ENCODE results near the gene KLF16.

KLF16 gene

DNA sequence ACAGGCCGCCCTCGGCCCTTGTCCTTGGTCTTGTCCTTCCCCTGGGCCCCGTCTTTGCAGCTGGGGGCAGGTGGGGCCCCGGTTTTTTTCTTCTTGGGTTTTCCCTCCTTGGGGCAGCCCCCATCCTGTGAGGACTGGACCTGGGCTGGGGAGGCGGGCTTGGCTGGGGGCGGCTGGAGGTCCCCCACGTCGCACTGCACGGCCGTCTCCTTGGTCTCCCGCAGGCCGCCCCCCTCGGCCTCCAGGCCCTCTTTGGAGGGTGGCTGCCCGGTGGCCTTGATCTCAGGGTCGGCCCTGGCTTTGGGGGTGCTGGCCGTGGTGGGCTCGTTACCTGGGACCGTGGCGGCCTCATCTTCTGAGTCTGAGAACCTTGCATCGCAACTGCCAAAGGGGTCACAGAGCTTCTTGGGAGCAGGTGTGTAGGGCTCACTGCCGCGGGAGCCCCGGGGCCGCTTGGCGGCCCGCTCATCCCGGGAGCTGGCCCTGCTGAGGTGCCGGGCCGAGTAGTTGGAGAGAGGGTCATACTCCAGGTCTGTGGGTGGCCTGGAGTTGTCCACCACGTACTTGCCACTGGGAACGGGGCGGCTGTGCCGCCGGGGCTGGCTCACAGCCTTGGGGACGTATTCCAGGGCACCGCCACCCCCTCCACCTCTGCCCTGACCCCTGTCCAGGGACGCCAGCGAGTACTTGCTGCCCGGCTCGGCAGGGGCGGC lies 35.7 kb downstream of the KLF16 start:
- Histone ChIP-seq H3K9ac (ENCODE audit: low read length) (no peak overlapping the region), H3K4me3 (ENCODE audit: low read depth, low read length, poor library complexity, severe bottlenecking) (no peak overlapping the region), H3K27me3 (ENCODE audit: insufficient read depth, low read length) (no peaks in the 10 kb centered on the region), H3K4me2 (ENCODE audit: low read length) (peak overlapping the region; percentile 40; the same call in 1 of the 2 replicates), H3K36me3 (ENCODE audit: insufficient read depth, low read length) (peaks cover 48% of the 10 kb centered on the region; the same call in 1 of the 2 replicates), H3F3A (ENCODE audit: insufficient read depth, low read length) (no peaks in the 10 kb centered on the region), H3K4me1 (ENCODE audit: insufficient read depth, low read length, severe bottlenecking) (peaks cover 20% of the 10 kb centered on the region), H3K9me2 (ENCODE audit: low read depth, low read length) (no peaks in the 10 kb centered on the region), H3K79me2 (ENCODE audit: insufficient read depth, low read length) (no peaks in the 10 kb centered on the region), H2AFZ (ENCODE audit: low read length) (no peak overlapping the region), H3K27ac (ENCODE audit: low read depth, low read length, poor library complexity, severe bottlenecking) (no peak overlapping the region), H4K20me1 (ENCODE audit: insufficient read depth, low read length) (no peaks in the 10 kb centered on the region; the same call in 1 of the 2 replicates), H3K9me3 (ENCODE audit: low read length) (no peaks in the 10 kb centered on the region)
- TF ChIP-seq EZH2 (IDR thresholded peaks at IDR 0.05; ENCODE audit: borderline replicate concordance, low read length) = no peak
- TF ChIP-seq, protein P1, sequence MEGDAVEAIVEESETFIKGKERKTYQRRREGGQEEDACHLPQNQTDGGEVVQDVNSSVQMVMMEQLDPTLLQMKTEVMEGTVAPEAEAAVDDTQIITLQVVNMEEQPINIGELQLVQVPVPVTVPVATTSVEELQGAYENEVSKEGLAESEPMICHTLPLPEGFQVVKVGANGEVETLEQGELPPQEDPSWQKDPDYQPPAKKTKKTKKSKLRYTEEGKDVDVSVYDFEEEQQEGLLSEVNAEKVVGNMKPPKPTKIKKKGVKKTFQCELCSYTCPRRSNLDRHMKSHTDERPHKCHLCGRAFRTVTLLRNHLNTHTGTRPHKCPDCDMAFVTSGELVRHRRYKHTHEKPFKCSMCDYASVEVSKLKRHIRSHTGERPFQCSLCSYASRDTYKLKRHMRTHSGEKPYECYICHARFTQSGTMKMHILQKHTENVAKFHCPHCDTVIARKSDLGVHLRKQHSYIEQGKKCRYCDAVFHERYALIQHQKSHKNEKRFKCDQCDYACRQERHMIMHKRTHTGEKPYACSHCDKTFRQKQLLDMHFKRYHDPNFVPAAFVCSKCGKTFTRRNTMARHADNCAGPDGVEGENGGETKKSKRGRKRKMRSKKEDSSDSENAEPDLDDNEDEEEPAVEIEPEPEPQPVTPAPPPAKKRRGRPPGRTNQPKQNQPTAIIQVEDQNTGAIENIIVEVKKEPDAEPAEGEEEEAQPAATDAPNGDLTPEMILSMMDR (IDR thresholded peaks at IDR 0.05; ENCODE audit: low read length) = no peak

DNA sequence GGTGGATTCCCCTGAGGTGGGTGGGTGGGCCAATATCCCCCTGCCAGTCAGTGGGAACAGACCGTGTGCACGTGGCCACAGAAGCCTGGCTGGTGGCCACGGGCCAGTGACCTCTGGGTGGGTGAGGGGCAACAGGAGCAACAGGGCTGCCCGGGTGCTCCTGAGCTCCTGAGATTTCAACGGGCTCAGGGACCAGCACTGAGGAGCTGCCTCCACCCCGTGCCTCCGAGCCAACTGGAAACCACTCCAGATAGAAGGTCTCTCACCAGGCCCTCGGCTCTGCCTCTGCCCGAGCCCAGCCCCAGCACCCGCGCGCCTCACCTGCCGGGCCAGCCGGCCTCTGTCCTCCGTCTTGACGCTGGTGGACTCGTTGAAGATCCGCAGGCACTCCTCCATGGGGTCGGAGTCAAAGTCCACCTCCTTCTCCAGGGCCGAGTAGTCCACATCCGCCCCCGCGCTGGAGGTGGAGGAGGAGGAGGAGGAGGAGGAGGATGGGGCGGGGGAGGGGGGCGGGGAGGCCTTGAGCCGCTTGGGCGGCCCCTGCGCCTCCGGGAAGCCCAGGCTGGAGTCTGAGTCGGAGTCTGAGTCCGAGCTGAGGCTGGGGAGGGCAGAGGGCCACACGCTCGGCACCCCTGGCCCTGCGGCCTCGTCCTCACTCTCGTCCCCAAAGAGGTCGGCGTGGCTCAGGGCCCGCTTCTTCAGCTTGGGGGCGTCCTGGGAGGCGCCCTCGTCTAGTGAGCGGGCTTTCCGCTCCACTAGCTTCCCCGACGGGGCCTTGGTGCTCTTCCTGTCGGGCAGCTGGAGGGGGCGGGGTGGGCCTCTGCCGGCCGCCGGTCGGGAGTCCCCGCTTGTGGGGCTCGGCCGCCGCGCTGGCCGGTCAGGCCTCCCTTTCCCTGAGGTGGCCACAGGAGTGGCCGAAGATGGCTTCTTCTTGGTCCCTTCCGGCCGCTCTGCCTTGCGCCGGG lies 36.5 kb downstream of the KLF16 start:
- no peaks in the 10 kb centered on the region for H3K79me2 ChIP-seq (ENCODE audit: insufficient read depth, low read length)
- peaks cover 20% of the 10 kb centered on the region for H3K4me1 ChIP-seq (ENCODE audit: insufficient read depth, low read length, severe bottlenecking)
- H3K9me2 ChIP-seq (ENCODE audit: low read depth, low read length) = no peaks in the 10 kb centered on the region
- no peaks in the 10 kb centered on the region; the same call in 1 of the 2 replicates for H4K20me1 ChIP-seq (ENCODE audit: insufficient read depth, low read length)
- TF ChIP-seq EZH2 (IDR thresholded peaks at IDR 0.05; ENCODE audit: borderline replicate concordance, low read length) = no peak
- TF ChIP-seq, protein P1 (IDR thresholded peaks at IDR 0.05; ENCODE audit: low read length) = no peak
- peaks cover 55% of the 10 kb centered on the region; the same call in 1 of the 2 replicates for H3K36me3 ChIP-seq (ENCODE audit: insufficient read depth, low read length)
- H3K27ac ChIP-seq (ENCODE audit: low read depth, low read length, poor library complexity, severe bottlenecking) = peak overlapping the region; percentile 30
- peak overlapping the region; percentile 40; the same call in 1 of the 2 replicates for H3K4me2 ChIP-seq (ENCODE audit: low read length)
- H3K4me3 ChIP-seq (ENCODE audit: low read depth, low read length, poor library complexity, severe bottlenecking) = peak overlapping the region; percentile 7
- H2AFZ ChIP-seq (ENCODE audit: low read length) = no peak overlapping the region
- no peaks in the 10 kb centered on the region for H3K27me3 ChIP-seq (ENCODE audit: insufficient read depth, low read length)
- no peaks in the 10 kb centered on the region for H3K9me3 ChIP-seq (ENCODE audit: low read length)
- H3F3A ChIP-seq (ENCODE audit: insufficient read depth, low read length) = no peaks in the 10 kb centered on the region
- no peak overlapping the region for H3K9ac ChIP-seq (ENCODE audit: low read length)

DNA sequence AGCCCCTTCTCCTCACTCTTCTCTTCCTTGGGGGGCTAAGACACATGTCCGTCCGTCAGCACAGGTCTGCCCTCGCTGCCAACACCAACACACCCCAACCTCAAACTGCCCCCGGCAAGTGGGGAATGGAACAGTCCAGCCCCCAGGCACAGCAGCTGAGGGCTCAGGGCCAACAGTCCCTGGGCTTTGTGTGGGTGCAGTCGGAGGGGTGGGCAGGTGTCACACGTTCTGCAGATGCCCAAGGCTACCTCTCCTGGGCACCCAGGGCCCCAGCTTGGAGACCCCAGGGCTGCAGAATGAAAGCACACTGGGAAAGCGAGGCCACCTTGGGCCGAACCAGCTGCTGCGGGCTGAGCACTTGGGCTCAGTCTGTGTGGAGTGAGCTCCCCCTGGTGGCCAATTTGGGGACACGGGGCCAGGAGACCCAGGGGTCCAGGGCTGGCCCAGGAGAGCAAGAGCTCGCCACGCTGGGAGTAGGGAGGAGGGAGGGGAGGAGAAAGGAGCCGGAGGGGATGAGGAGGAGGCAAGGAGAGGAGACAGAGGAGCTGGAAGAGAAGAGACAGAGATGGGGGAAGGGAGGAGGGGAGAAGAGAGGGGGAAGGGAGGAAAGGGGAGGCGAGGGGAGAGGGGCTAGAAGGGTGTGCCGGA lies 37.3 kb downstream of the KLF16 start:
- Histone ChIP-seq H4K20me1 (ENCODE audit: insufficient read depth, low read length) (no peaks in the 10 kb centered on the region; the same call in 1 of the 2 replicates), H3K27me3 (ENCODE audit: insufficient read depth, low read length) (no peaks in the 10 kb centered on the region), H3K4me1 (ENCODE audit: insufficient read depth, low read length, severe bottlenecking) (peaks cover 20% of the 10 kb centered on the region), H3K4me2 (ENCODE audit: low read length) (peak overlapping the region; percentile 38; the same call in 1 of the 2 replicates), H3K36me3 (ENCODE audit: insufficient read depth, low read length) (peaks cover 62% of the 10 kb centered on the region; the same call in 1 of the 2 replicates), H3K9me2 (ENCODE audit: low read depth, low read length) (no peaks in the 10 kb centered on the region), H3K27ac (ENCODE audit: low read depth, low read length, poor library complexity, severe bottlenecking) (no peak overlapping the region), H2AFZ (ENCODE audit: low read length) (no peak overlapping the region), H3F3A (ENCODE audit: insufficient read depth, low read length) (no peaks in the 10 kb centered on the region), H3K4me3 (ENCODE audit: low read depth, low read length, poor library complexity, severe bottlenecking) (no peak overlapping the region), H3K9ac (ENCODE audit: low read length) (no peak overlapping the region), H3K9me3 (ENCODE audit: low read length) (no peaks in the 10 kb centered on the region), H3K79me2 (ENCODE audit: insufficient read depth, low read length) (no peaks in the 10 kb centered on the region)
- TF ChIP-seq EZH2 (IDR thresholded peaks at IDR 0.05; ENCODE audit: borderline replicate concordance, low read length) = no peak
- TF ChIP-seq, protein P1 (IDR thresholded peaks at IDR 0.05; ENCODE audit: low read length) = peak; percentile 96

Measured in OCI-LY1 (cell line).